H1 (cell line): ENCODE results near the gene ROR1. TPM values are rescaled to one million over a fixed set of nuclear protein-coding genes. Genes with fewer than 3 reads are reported as not detected.

Source experiments
- CTCF ChIA-PET: fragments of 300-600 bp; sonication (Branson Sonifier 250); formaldehyde crosslinking; loops from one replicate; lab custom pipeline; 2021; ENCODE audit not compliant: partially characterized antibody; lab: Charles Lee
- POLR2A ChIA-PET: fragments of 300-600 bp; sonication (Branson Sonifier 250); formaldehyde crosslinking; loops from one replicate; lab custom pipeline; 2021; ENCODE audit warnings: inconsistent platforms; ENCODE audit not compliant: partially characterized antibody; lab: Charles Lee
- DNase-seq, 2 experiments: peaks; one replicate each; pipeline versions ENCODE4 v3.0.0 to v3.0.0-alpha.2; 2010 to 2022; ENCODE audit warnings: low spot score in 2 of 2, low read depth in 1 of 2, mixed read lengths in 1 of 2
- FAIRE-seq: peaks from 2 replicates; lab custom pipeline; 2011; peaks lifted over from hg19 to GRCh38; lab: Jason Lieb, UNC
- H2AFZ ChIP-seq: 2 replicates; pipeline ENCODE4 v1.8.1; 2012; ENCODE audit warnings: low read length, inconsistent platforms
- H2AK5ac ChIP-seq: 2 replicates; pipeline ENCODE4 v1.6.1; 2013; ENCODE audit warnings: low read depth, low read length
- H2BK120ac ChIP-seq: replicated peaks from 2 replicates; pipeline ENCODE3; 2013; ENCODE audit warnings: low read depth, low read length, inconsistent platforms
- H2BK12ac ChIP-seq: 2 replicates; pipeline ENCODE4 v1.6.1; 2013; ENCODE audit warnings: low read depth, low read length
- H2BK15ac ChIP-seq: 2 replicates; pipeline ENCODE4 v1.6.1; 2013; ENCODE audit warnings: low read length
- H2BK20ac ChIP-seq: 2 replicates; pipeline ENCODE4 v1.6.1; 2013; ENCODE audit warnings: low read length
- H2BK5ac ChIP-seq: 2 replicates; pipeline ENCODE4 v1.6.1; 2013; ENCODE audit warnings: low read depth, low read length
- H3K14ac ChIP-seq: 2 replicates; pipeline ENCODE4 v1.6.1; 2013; ENCODE audit warnings: inconsistent platforms; ENCODE audit not compliant: insufficient read length
- H3K18ac ChIP-seq: 2 replicates; pipeline ENCODE4 v1.6.1; 2013; ENCODE audit warnings: low read length; ENCODE audit errors: extremely low read depth
- H3K23ac ChIP-seq: 2 replicates; pipeline ENCODE4 v1.6.1; 2013; ENCODE audit warnings: inconsistent platforms; ENCODE audit not compliant: insufficient read length
- H3K23me2 ChIP-seq: 2 replicates; pipeline ENCODE4 v1.6.1; 2013; ENCODE audit warnings: low read depth, low read length
- H3K27ac ChIP-seq: 2 replicates; pipeline ENCODE4 v1.6.1; 2011; ENCODE audit warnings: low read depth, low read length, inconsistent platforms
- H3K27me3 ChIP-seq, 4 experiments: replicated peaks in 1 of 4; 1 replicate in 1 of 4; 2 replicates in 3 of 4; pipeline versions ENCODE4 v1.6.1 to v1.8.1; 2011 to 2013; ENCODE audit warnings: low read length in 3 of 4, mild to moderate bottlenecking in 3 of 4, inconsistent platforms in 2 of 4, mixed read lengths in 2 of 4, moderate library complexity in 1 of 4; ENCODE audit not compliant: control insufficient read depth in 3 of 4, insufficient read depth in 3 of 4; ENCODE audit errors: extremely low read depth in 1 of 4
- H3K36me3 ChIP-seq, 4 experiments: 2 replicates each; pipeline versions ENCODE4 v1.6.1 to v1.8.1; 2011 to 2013; ENCODE audit warnings: mild to moderate bottlenecking in 4 of 4, low read length in 3 of 4, moderate library complexity in 2 of 4, control low read depth in 1 of 4, inconsistent platforms in 1 of 4; ENCODE audit not compliant: insufficient read depth in 4 of 4, control insufficient read depth in 2 of 4
- H3K4ac ChIP-seq: replicated peaks from 2 replicates; pipeline ENCODE3; 2013; ENCODE audit warnings: low read length, low read depth, mixed read lengths, inconsistent platforms; ENCODE audit not compliant: insufficient read length
- H3K4me1 ChIP-seq, 4 experiments: replicated peaks in 1 of 4; 1 replicate in 1 of 4; 2 replicates in 3 of 4; pipeline versions ENCODE4 v1.6.1 to v1.8.1; 2011 to 2013; ENCODE audit warnings: low read length in 3 of 4, inconsistent platforms in 2 of 4, mixed read lengths in 1 of 4; ENCODE audit not compliant: insufficient read depth in 4 of 4, control insufficient read depth in 3 of 4
- H3K4me2 ChIP-seq, 2 experiments: 2 replicates each; pipeline versions ENCODE4 v1.6.1 to v1.8.1; 2011 to 2013; ENCODE audit warnings: low read depth in 2 of 2, low read length in 2 of 2, control low read depth in 1 of 2, inconsistent platforms in 1 of 2, mild to moderate bottlenecking in 1 of 2; ENCODE audit not compliant: insufficient read depth in 1 of 2
- H3K4me3 ChIP-seq, 4 experiments: fragments of 200-600, 300-600 bp in 1 of 4; sonication (generic), shearing (Covaris generic), sonication (Bioruptor Twin) in 1 of 4; 2 replicates each; pipeline versions ENCODE4 v1.5.1 to v1.8.1; 2011 to 2016; ENCODE audit warnings: low read length in 4 of 4, low read depth in 3 of 4, control low read depth in 2 of 4, inconsistent platforms in 2 of 4, mild to moderate bottlenecking in 2 of 4, mixed read lengths in 1 of 4, moderate library complexity in 1 of 4; ENCODE audit not compliant: insufficient read depth in 2 of 4; ENCODE audit errors: extremely low read depth in 1 of 4
- H3K56ac ChIP-seq: replicated peaks from 2 replicates; pipeline ENCODE3; 2013; ENCODE audit warnings: low read depth, mild to moderate bottlenecking, mixed read lengths, low read length, inconsistent platforms; ENCODE audit not compliant: insufficient read length
- H3K79me1 ChIP-seq: 2 replicates; pipeline ENCODE4 v1.6.1; 2013; ENCODE audit warnings: low read depth, low read length, control low read depth
- H3K79me2 ChIP-seq, 2 experiments: 2 replicates each; pipeline versions ENCODE4 v1.6.1 to v1.8.1; 2012 to 2013; ENCODE audit warnings: low read length in 2 of 2, mild to moderate bottlenecking in 2 of 2, inconsistent platforms in 1 of 2; ENCODE audit not compliant: insufficient read depth in 2 of 2, control insufficient read depth in 1 of 2
- H3K9ac ChIP-seq, 4 experiments: replicated peaks in 1 of 4; 1 replicate in 1 of 4; 2 replicates in 3 of 4; pipeline versions ENCODE4 v1.6.1 to v1.8.1; 2011 to 2013; ENCODE audit warnings: low read depth in 3 of 4, low read length in 3 of 4, control low read depth in 2 of 4, mild to moderate bottlenecking in 2 of 4, moderate library complexity in 2 of 4, inconsistent platforms in 1 of 4; ENCODE audit errors: extremely low read depth in 1 of 4
- H3K9me3 ChIP-seq, 2 experiments: 2 replicates each; pipeline versions ENCODE4 v1.6.1 to v1.8.1; 2012 to 2013; ENCODE audit warnings: mild to moderate bottlenecking in 2 of 2, moderate library complexity in 2 of 2, control low read depth in 1 of 2, inconsistent platforms in 1 of 2, low read depth in 1 of 2, low read length in 1 of 2, mixed read lengths in 1 of 2; ENCODE audit not compliant: insufficient read depth in 2 of 2
- H4K20me1 ChIP-seq, 2 experiments: replicated peaks in 1 of 2; 2 replicates each; pipeline versions ENCODE3 to v1.8.1; 2011 to 2013; ENCODE audit warnings: inconsistent platforms in 2 of 2, low read length in 2 of 2, mild to moderate bottlenecking in 1 of 2; ENCODE audit not compliant: insufficient read depth in 2 of 2, control insufficient read depth in 1 of 2
- H4K5ac ChIP-seq: 2 replicates; pipeline ENCODE4 v1.6.1; 2013; ENCODE audit warnings: low read length, low read depth, mixed read lengths, inconsistent platforms; ENCODE audit not compliant: insufficient read length
- H4K8ac ChIP-seq: 2 replicates; pipeline ENCODE4 v1.8.0; 2013; ENCODE audit warnings: mild to moderate bottlenecking, moderate library complexity, low read length, inconsistent platforms; ENCODE audit not compliant: insufficient read depth; ENCODE audit errors: extremely low read depth
- H4K91ac ChIP-seq: replicated peaks from 2 replicates; pipeline ENCODE3; 2013; ENCODE audit warnings: low read length, mixed read lengths, inconsistent platforms; ENCODE audit not compliant: insufficient read length
- BRCA1 ChIP-seq: IDR thresholded peaks from 2 replicates; pipeline ENCODE4 v1.6.1; 2012; ENCODE audit warnings: low read depth, low read length, improper control_type of control experiment
- EP300 ChIP-seq, 2 experiments: IDR thresholded peaks; 1 replicate in 1 of 2; 2 replicates in 1 of 2; pipeline ENCODE4 v1.6.1; 2011 to 2012; ENCODE audit warnings: low read depth in 2 of 2, low read length in 2 of 2, mild to moderate bottlenecking in 2 of 2, borderline replicate concordance in 1 of 2, inconsistent platforms in 1 of 2, moderate library complexity in 1 of 2
- FOSL1 ChIP-seq: IDR thresholded peaks from 2 replicates; pipeline ENCODE4 v1.6.1; 2011; ENCODE audit warnings: mild to moderate bottlenecking, low read depth, low read length, moderate library complexity; ENCODE audit not compliant: insufficient read depth
- POLR2AphosphoS5 ChIP-seq: IDR thresholded peaks from 2 replicates; pipeline ENCODE4 v1.6.1; 2011; ENCODE audit warnings: low read depth, low read length
- SP4 ChIP-seq: IDR thresholded peaks from 2 replicates; pipeline ENCODE4 v1.6.1; 2012; ENCODE audit warnings: low read length, inconsistent platforms
- WGBS, 2 experiments: shearing (Covaris generic) in 1 of 2; methylation state at CpG; one replicate each; pipeline versions ENCODE4 v1.1.6 to v1.1.7; 2013 to 2015; ENCODE audit warnings: low lambda C conversion rate in 2 of 2, mixed read lengths in 2 of 2, inconsistent platforms in 1 of 2, low coverage in 1 of 2, missing lambda C conversion rate in 1 of 2; ENCODE audit not compliant: insufficient replicate concordance in 2 of 2, insufficient coverage in 1 of 2, insufficient read length in 1 of 2; ENCODE audit errors: extremely low coverage in 1 of 2, missing lambda C conversion rate in 1 of 2; 5-methylcytosine and 5-hydroxymethylcytosine counted together
- polyA plus RNA-seq, 7 experiments: library from polyadenylated mRNA; depleted of rRNA in 3 of 7; stranded (reverse) in 5 of 7; unstranded in 2 of 7; fragments of >200 nt in 5 of 7; fragments of 200-250 nt in 2 of 7; gene quantifications; 1 replicate in 5 of 7; 2 replicates in 1 of 7; 4 replicates in 1 of 7; pipeline versions ENCODE4 v1.2.1 to v1.2.3, GENCODE V29; 2011 to 2013; ENCODE audit warnings: missing spikeins in 2 of 7, mixed read lengths in 2 of 7
- total RNA-seq: library from RNA; stranded (reverse); fragmentation: NEBNext Ultra II Directional; extraction: Animal tissue kit (Norgen Biotek cat#: 25700); gene quantifications from 2 replicates; pipeline ENCODE4 v1.2.1, GENCODE V29; 2021

The ROR1 gene
- total and polyA plus RNA-seq, 2 of the 8 experiments (the other 6 are each of a cell fraction or from before 2014, with no cell fraction given): 33.6 to 73.6 TPM

GRCh38 chr1:64184003-64184440 is 410.2 kb downstream of the ROR1 start:
- no peak overlapping the region for H2BK15ac ChIP-seq
- ChIA-PET POLR2A (interaction anchor here (1.0 kb wide), 1 partner anchor 10 kb away, joined by 3 read pairs; no protein-coding TSS in a partner anchor), CTCF (interaction anchor here (1.4 to 4.2 kb wide), 5 partner anchors 10 to 493 kb away, joined by 3 to 23 read pairs (median 11); no protein-coding TSS in a partner anchor)
- no peak overlapping the region for H3K23ac ChIP-seq
- no peak overlapping the region for H2BK120ac ChIP-seq
- H3K4ac ChIP-seq: no peak overlapping the region
- H3K18ac ChIP-seq: no peak overlapping the region
- no peak overlapping the region for H3K4me3 ChIP-seq
- no peak overlapping the region for H3K9ac ChIP-seq
- H3K4me1 ChIP-seq: 0 out of 7 replicates have a peak, but pooled peaks cover 0 to 2% (median 0%) of the 10 kb centered on the region in 4 experiments
- H3K56ac ChIP-seq: no peak overlapping the region
- H4K91ac ChIP-seq: no peak overlapping the region
- H3K79me1 ChIP-seq: no peaks in the 10 kb centered on the region
- WGBS, 2 experiments: 89% methylated on average over 5 of the region's 5 CpGs; no CpG with 5 or more reads in 1 of the 2 experiments
- no peaks in the 10 kb centered on the region; the same call in 1 of the 2 replicates for H3K23me2 ChIP-seq
- FAIRE-seq (no peak), DNase-seq (no peak)
- H3K9me3 ChIP-seq: no peaks in the 10 kb centered on the region
- H4K5ac ChIP-seq: no peak overlapping the region
- no peak overlapping the region for H4K8ac ChIP-seq
- TF ChIP-seq SP4 (no peak), FOSL1 (no peak), POLR2AphosphoS5 (no peak), EP300 (IDR thresholded peaks at IDR 0.05; ENCODE audit: borderline replicate concordance in 1 of 2, low read depth in 2 of 2, low read length in 2 of 2) (no peak), BRCA1 (no peak)
- no peak overlapping the region for H2BK5ac ChIP-seq
- H3K36me3 ChIP-seq: peaks cover 0 to 1% (median under 1%) of the 10 kb centered on the region in 4 experiments; a peak in 3 of 8 replicates
- H3K27ac ChIP-seq: no peak overlapping the region
- no peak overlapping the region for H2BK12ac ChIP-seq
- no peaks in the 10 kb centered on the region for H3K79me2 ChIP-seq
- no peak overlapping the region for H3K4me2 ChIP-seq
- H3K14ac ChIP-seq: no peak overlapping the region
- no peak overlapping the region for H2BK20ac ChIP-seq
- no peak overlapping the region for H2AK5ac ChIP-seq
- H2AFZ ChIP-seq: no peak overlapping the region
- H3K27me3 ChIP-seq: no peaks in the 10 kb centered on the region
- peaks cover 0 to 2% of the 10 kb centered on the region in 2 experiments for H4K20me1 ChIP-seq
